ENCODE results near the gene FZD2. TPM values are rescaled to one million over a fixed set of nuclear protein-coding genes. Genes with fewer than 3 reads are reported as not detected.

FZD2 gene
- total RNA-seq, 2 donors from 2014 or later, result 3.0 to 4.3 TPM

GRCh38 chr17:44543213-44543904, 13.9 kb upstream of the FZD2 start:
- intact Hi-C loops (cut with DNase I), result no loop called here
- ATAC-seq (no peak), DNase-seq (no peak)

GRCh38 chr17:44543905-44544523, 13.3 kb upstream of the FZD2 start:
- intact Hi-C loops (cut with DNase I), result no loop called here

GRCh38 chr17:44546671-44547606, 10.3 kb upstream of the FZD2 start:
- DNase-seq (no peak), ATAC-seq (peak in 1 of 2 donors; percentile 21)
- intact Hi-C loops (cut with DNase I), result no loop called here

More at GRCh38 chr17:44543905-44544523, 13.3 kb upstream of the FZD2 start:
- no peak for DNase-seq
- no peak for ATAC-seq

- DNase-seq (no peak), ATAC-seq (peak; percentile 47 to 75)
- intact Hi-C loops (cut with DNase I), result no loop called here
Observed at GRCh38 chr17:44547625-44548267, 9.5 kb upstream of the FZD2 start.

DNA sequence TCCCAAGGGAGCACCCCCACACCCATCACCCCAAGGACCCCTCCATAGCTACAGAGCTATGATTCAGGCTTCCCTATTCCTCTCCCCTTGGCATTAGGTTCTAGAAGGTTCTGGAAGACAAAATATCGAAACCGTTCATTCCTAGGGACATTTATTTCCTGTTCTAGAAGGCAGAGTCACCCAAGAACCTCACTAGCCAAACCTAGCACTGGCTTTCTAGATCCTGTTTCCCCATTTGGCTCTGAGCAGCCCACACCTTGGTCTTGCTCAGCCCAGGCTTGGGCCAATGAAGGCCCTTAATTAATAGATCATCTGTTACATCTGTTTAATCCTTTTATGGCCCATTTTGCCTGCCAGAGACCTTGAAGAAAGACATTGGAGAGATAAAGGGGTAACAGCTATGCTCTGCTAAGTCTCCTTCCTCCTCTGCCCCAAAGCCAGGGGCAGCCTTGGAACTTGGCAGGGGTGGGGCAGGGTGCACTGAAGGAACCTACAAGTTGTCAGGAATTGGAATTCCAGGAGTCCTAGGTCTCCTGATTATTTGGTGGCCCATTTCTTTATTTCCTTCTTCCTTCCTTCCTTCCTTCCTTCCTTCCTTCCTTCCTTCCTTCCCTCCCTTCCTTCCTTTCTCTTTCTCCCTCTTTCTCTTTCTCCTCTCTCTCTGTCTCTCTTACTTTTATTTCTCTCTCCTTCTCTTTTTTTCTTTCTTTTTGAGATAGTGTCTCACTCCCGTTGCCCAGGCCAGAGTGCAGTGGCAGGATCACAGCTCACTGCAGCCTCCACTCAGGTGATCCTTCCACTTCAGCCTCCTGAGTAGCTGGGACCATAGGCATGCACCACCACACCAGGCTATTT, 8.7 kb upstream of the FZD2 start:
- intact Hi-C loops (cut with DNase I), result no loop called here
- DNase-seq (no peak), ATAC-seq (peak in 1 of 2 donors; percentile 19)

DNA sequence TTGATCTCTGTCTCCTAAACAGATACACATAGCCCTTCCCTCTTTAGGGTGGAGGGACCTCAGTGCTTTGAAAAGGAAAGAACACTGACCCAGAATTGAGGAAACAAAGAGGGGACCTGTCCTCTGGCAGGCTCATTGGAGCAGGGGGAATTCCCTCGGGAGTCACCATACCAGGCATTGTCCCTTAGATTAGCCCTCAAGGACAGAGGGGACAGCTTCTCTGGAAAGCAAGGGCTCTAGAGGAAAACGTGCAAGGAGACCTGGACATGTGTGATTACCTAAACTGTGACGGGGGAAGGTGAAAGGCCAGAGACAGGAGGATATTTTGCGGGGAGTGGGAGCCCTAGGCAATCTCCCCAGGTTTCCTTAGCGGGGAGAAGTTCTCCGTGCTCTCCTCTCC, 7.6 kb upstream of the FZD2 start:
- ATAC-seq, result no peak
- intact Hi-C loops (cut with DNase I), result no loop called here
- DNase-seq, result no peak

GRCh38 chr17:44552361-44552760, 4.9 kb upstream of the FZD2 start:
- intact Hi-C loops (cut with DNase I), result no loop called here
- no peak for DNase-seq
- ATAC-seq, result no peak

DNA sequence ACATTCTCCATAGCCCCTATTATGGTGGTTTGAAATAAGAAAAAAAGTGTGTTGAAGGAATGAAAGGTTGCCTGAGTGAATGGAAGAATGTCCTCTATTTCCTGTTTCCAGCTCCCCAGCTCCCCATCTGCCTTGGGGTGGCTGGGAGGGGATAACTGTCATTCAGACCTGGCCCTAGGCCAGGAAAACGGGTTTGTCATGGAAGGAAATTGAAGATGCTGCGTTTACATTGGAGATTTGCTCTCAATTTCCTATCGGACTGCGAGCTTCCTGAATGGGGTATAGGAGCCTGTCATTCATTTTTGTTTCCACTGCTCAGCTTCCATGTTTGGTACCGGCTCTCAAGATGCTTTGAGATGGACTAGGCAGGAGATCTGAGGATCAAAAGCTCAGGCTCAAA, 2.2 kb upstream of the FZD2 start:
- DNase-seq (no peak), ATAC-seq (no peak)
- intact Hi-C loops (cut with DNase I), result no loop called here

DNA sequence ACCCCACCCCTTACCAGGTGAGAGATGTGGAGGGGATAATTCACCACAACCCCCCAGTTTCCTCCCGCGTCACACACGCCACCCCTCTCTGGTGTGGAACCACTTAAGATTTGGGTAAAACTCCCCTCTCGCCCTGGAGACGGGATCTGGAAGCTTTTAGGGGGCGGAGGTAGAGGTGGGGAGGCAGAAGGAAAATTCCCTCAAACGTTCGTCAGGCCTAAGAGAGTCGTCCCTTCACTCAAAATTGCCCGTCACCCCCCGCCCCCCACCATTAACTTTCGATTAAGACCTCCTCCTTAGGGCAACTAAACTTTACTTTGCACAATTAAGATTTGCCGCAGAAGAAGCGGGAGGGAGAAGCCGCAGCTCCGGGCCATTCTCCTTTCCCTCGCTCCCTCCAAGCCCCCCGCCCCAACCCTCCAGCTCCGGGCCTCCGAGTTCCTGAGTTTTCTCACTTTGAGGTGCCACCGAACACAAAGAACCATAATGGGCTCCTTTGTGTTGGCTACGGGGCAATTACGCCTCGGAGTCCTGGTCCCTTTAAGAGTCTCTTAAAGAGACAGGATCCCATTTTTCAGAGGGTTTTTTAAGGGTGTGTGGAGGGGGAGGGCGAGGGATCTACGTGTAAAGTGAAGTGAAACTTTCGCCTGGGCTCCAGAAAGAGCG, 985 bp upstream of the FZD2 start:
- intact Hi-C loops (cut with DNase I), result no loop called here
- peak; percentile 72 to 80 for ATAC-seq
- no peak for DNase-seq

DNA sequence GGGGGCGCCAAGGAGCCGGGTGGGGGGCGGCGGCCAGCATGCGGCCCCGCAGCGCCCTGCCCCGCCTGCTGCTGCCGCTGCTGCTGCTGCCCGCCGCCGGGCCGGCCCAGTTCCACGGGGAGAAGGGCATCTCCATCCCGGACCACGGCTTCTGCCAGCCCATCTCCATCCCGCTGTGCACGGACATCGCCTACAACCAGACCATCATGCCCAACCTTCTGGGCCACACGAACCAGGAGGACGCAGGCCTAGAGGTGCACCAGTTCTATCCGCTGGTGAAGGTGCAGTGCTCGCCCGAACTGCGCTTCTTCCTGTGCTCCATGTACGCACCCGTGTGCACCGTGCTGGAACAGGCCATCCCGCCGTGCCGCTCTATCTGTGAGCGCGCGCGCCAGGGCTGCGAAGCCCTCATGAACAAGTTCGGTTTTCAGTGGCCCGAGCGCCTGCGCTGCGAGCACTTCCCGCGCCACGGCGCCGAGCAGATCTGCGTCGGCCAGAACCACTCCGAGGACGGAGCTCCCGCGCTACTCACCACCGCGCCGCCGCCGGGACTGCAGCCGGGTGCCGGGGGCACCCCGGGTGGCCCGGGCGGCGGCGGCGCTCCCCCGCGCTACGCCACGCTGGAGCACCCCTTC, 484 bp downstream of the FZD2 start:
- peak; percentile 46 for DNase-seq
- ATAC-seq, result peak; percentile 24 to 31
- intact Hi-C loops (cut with DNase I), result no loop called here

- no peak for DNase-seq
Observed at GRCh38 chr17:44558334-44558709, 1.0 kb downstream of the FZD2 start.

GRCh38 chr17:44558710-44559633, 1.7 kb downstream of the FZD2 start:
- DNase-seq, result no peak
- intact Hi-C loops (cut with DNase I), result no loop called here
- ATAC-seq, result no peak

More at GRCh38 chr17:44558334-44558709, 1.0 kb downstream of the FZD2 start:
- no peak for ATAC-seq
- intact Hi-C loops (cut with DNase I), result no loop called here

DNA sequence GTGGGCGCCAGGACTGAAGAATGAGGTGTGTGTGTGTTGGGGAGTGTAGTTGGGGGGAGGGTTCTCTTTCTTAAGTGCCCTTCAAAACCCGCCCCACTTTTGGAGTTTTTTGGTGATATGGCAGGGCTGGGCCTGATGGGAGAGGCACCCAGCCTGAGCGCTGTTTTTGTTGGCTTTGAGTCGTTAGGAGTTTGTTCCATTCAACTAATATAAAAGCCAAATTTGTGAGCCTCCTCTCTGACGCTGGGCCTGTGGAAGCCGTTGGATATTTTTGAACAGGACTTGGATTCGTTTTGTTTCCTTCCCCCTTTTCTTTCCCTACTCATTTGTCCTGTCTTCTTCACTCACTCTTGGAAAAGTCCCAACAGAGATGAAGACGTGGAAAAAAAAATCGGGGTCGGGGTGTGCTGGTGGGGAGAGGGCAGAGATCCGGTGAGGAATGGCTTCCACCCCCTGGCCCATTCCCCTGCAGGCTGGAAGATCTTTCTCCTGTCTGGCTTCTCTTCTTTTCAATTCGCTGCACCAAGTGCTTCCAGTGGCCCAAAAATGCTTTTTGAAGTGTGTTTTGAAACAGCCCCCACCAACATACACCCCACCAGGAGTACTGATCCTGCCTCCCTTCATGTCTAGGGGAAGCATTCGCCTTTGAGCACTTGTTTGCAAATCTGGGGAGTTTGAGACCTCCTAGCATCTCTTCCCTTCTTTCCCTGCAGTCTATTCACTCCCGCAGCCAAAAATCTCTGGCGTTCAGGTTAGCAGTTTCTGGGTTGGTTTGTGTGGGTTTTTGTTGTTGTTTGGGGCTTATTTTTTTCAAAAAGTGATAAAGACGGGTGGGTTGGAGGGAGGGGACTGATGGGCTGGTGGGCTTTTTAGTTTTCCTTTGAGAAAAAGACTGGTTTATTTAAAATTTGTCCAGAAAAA, 2.6 kb downstream of the FZD2 start:
- DNase-seq, result no peak
- no peak for ATAC-seq
- intact Hi-C loops (cut with DNase I), result no loop called here

DNA sequence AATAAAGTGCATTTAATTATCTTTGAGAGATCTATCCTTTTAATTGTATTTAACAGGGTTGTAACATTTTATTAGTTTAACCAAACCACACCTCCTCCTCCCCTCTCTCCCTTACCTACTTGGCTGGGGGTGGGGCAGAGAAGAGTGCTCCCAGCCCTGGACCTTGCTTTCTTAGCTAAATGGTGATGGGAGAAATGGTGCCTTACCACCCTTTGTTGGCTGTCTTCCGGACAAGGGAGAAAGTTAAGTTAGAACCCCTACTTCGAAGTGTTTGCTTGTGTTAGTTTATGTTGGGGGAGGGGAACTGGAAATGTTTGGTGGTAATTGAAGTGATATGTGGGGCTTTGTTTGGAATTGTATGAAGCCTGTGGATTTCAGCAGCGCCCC, 3.9 kb downstream of the FZD2 start:
- no peak for ATAC-seq
- DNase-seq, result no peak
- intact Hi-C loops (cut with DNase I), result no loop called here

GRCh38 chr17:44564429-44564828, 7.1 kb downstream of the FZD2 start:
- intact Hi-C loops (cut with DNase I), result no loop called here
- DNase-seq (no peak), ATAC-seq (no peak)
